Testis (tissue), 3 donors: ENCODE data around the gene HOXA2. TPM values are rescaled to one million over a fixed set of nuclear protein-coding genes. Genes with fewer than 3 reads are reported as not detected.

Experiments used
- DNase-seq: peaks from one replicate; pipeline ENCODE4 v3.0.0-alpha.2; 2019
- H3K27ac ChIP-seq, 2 donors: fragments of 200-600 bp; sonication (generic); one replicate each; pipeline ENCODE4 v1.5.1; 2019
- H3K27me3 ChIP-seq: fragments of 200-600 bp; sonication (generic); one replicate; pipeline ENCODE4 v1.5.1; 2019
- H3K36me3 ChIP-seq: fragments of 200-600 bp; sonication (generic); one replicate; pipeline ENCODE4 v1.5.1; 2017; ENCODE audit warnings: low read depth; ENCODE audit errors: missing control alignments
- H3K4me1 ChIP-seq: fragments of 200-600 bp; sonication (generic); one replicate; pipeline ENCODE4 v1.5.1; 2019
- H3K4me3 ChIP-seq, 2 donors: fragments of 200-600 bp; sonication (generic); one replicate each; pipeline ENCODE4 v1.5.1; 2017 to 2019
- H3K9me3 ChIP-seq: fragments of 200-600 bp; sonication (generic); one replicate; pipeline ENCODE4 v1.5.1; 2017
- CTCF ChIP-seq, 3 experiments: fragments of 450-650 bp in 2 of 3; fragments of 200-600 bp in 1 of 3; sonication (generic) in 1 of 3; IDR thresholded peaks; one replicate each; pipeline ENCODE4 v1.5.1; 2016 to 2019; ENCODE audit warnings: antibody characterized with exemption in 3 of 3, mild to moderate bottlenecking in 2 of 3, moderate library complexity in 1 of 3
- POLR2A ChIP-seq: fragments of 450-650 bp; IDR thresholded peaks from one replicate; pipeline ENCODE4 v1.6.1; 2017; ENCODE audit warnings: antibody characterized with exemption, mild to moderate bottlenecking, moderate library complexity
- WGBS, 2 donors: methylation state at CpG; one replicate each; pipeline ENCODE4 v1.1.5; 2018; 5-methylcytosine and 5-hydroxymethylcytosine counted together
- intact Hi-C: fragments of 100-400 bp; cut with DNase I; formaldehyde crosslinking; loops from one replicate; pipeline ENCODE4 v1.15.1; 2023; ENCODE audit warnings: low total_unique reads
- polyA plus RNA-seq: library from polyadenylated mRNA; stranded (reverse); fragments of 350-450 nt; fragmentation: Illumina TruSeq; extraction: RNeasy Lipid Tissue Mini Kit (QIAGEN cat#74804); gene quantifications from one replicate; pipeline ENCODE4 v1.2.3, GENCODE V29; 2014; ENCODE audit warnings: low read depth, low replicate concordance; ENCODE audit not compliant: insufficient read depth
- total RNA-seq, 2 donors: library from RNA; depleted of rRNA; stranded (reverse); fragments of >200 nt; gene quantifications; one replicate each; pipeline ENCODE4 v1.2.3, GENCODE V29; 2016

The HOXA2 gene
- total and polyA plus RNA-seq, 3 donors from 2014 or later = 0.31 to 0.32 TPM; not detected in 1

GRCh38 chr7:27137640-27138315, 35.3 kb upstream of the HOXA2 start:
- Histone ChIP-seq H3K4me3 (no peak overlapping the region), H3K9me3 (no peaks in the 10 kb centered on the region), H3K27ac (no peak overlapping the region), H3K27me3 (no peaks in the 10 kb centered on the region), H3K4me1 (no peaks in the 10 kb centered on the region), H3K36me3 (no peaks in the 10 kb centered on the region)
- no peak for DNase-seq
- intact Hi-C loops = no loop called here
- TF ChIP-seq CTCF (IDR thresholded peaks at IDR 0.05) = no peak
- TF ChIP-seq POLR2A = no peak
- 87 to 93% methylated on average over 2 of the region's 2 CpGs for WGBS, 2 donors

GRCh38 chr7:27134392-27134791, 31.9 kb upstream of the HOXA2 start:
- Histone ChIP-seq H3K4me3 (no peak overlapping the region), H3K27ac (no peak overlapping the region), H3K4me1 (no peaks in the 10 kb centered on the region), H3K36me3 (no peaks in the 10 kb centered on the region), H3K9me3 (no peaks in the 10 kb centered on the region), H3K27me3 (no peaks in the 10 kb centered on the region)
- DNase-seq = no peak
- intact Hi-C loops = no loop called here
- WGBS, 2 donors = 55 to 82% methylated on average over 2 of the region's 2 CpGs
- no peak for TF ChIP-seq POLR2A
- no peak for TF ChIP-seq CTCF (IDR thresholded peaks at IDR 0.05)

- intact Hi-C loops = no loop called here
- Histone ChIP-seq H3K4me1 (no peaks in the 10 kb centered on the region), H3K9me3 (no peaks in the 10 kb centered on the region), H3K36me3 (no peaks in the 10 kb centered on the region), H3K4me3 (no peak overlapping the region), H3K27me3 (no peaks in the 10 kb centered on the region), H3K27ac (no peak overlapping the region)
- DNase-seq = peak; percentile 11
- 52 to 54% methylated on average over 18 of the region's 18 CpGs for WGBS, 2 donors
- no peak for TF ChIP-seq CTCF (IDR thresholded peaks at IDR 0.05)
- no peak for TF ChIP-seq POLR2A
Observed at GRCh38 chr7:27133409-27134231, 31.1 kb upstream of the HOXA2 start.

GRCh38 chr7:27132978-27133377, 30.5 kb upstream of the HOXA2 start:
- 51 to 60% methylated on average over 6 of the region's 6 CpGs for WGBS, 2 donors
- intact Hi-C loops = no loop called here
- Histone ChIP-seq H3K4me3 (no peak overlapping the region), H3K9me3 (no peaks in the 10 kb centered on the region), H3K36me3 (no peaks in the 10 kb centered on the region), H3K4me1 (no peaks in the 10 kb centered on the region), H3K27me3 (no peaks in the 10 kb centered on the region), H3K27ac (no peak overlapping the region)
- no peak for TF ChIP-seq CTCF (IDR thresholded peaks at IDR 0.05)
- TF ChIP-seq POLR2A = no peak
- no peak for DNase-seq
